TTC549 (cell line): Measurements from ENCODE around the gene MTMR2.
"Not testable (repeated sequence)": the region's sequence is repeated elsewhere in the genome, so short reads cannot be mapped to it uniquely, and the experiment has no call there.

Experiments
- FAIRE-seq: peaks from 2 replicates; lab custom pipeline; 2012; peaks lifted over from hg19 to GRCh38; lab: Jason Lieb, UNC

Gene MTMR2

DNA sequence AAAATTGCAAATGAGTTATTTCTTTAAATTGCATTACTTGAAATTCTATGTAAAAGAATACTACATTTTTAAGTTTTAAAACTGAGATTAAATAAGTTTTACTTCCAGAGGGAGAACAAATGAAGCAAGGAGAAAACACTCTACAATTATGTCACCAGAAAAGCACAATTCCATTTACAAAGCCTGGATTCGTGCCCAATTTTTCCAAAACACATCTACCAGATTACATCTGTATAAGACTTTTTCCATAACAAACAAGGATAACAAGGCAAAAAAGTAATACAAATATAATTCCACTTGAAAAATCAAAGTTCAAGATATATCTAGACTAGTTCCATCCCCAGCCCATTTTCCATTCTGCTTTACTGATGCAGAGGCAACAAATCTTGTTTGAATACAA, 40.5 kb downstream of the MTMR2 start:
- FAIRE-seq: no peak

DNA sequence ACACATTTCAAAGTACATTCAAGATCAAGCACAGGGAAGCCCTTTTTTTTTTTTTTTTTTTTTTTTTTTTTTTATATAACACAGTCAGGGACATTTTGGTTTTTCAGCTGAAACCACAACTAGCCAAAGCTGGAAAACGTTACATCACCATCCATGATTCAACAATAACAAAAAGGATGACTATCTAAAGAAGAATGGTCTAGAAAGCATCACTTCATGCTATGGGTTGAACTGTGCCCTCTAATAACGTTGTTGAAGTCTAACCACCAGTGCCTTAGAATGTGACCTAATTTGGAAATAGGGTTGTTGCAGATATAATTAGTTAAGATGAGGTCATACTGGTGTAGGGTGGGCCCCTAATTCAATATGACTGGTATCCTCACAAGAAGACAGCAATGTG, 46.6 kb downstream of the MTMR2 start:
- no peak for FAIRE-seq

DNA sequence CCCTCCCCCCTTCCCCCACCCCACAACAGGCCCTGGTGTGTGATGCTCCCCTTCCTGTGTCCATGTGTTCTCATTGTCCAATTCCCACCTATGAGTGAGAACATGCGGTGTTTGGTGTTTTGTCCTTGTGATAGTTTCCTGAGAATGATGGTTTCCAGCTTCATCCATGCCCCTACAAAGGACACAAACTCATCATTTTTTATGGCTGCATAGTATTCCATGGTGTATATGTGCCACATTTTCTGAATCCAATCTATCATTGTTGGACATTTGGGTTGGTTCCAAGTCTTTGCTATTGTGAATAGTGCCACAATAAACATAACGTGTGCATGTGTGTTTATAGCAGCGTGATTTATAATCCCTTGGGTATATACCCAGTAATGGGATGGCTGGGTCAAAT, 53.0 kb downstream of the MTMR2 start:
- FAIRE-seq: not testable (repeated sequence)

DNA sequence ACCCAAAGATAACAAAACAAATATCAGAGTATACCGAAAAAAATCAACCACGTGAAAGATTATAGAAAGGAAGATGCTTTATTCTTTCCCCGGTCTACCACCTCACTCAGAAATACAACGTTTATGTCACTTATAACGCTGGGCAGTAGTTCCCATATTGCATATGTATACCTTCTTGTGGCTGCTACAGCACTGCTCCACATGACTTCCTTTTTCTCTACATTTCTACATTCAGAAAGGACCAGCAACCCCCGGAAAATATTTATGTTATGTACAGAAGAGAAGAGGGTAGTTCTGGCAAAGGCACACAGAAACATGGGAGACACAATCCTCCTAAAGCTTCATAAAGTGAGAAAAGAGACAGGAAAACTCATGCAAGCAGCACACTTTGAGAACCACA, 56.8 kb downstream of the MTMR2 start:
- no peak for FAIRE-seq

- FAIRE-seq: no peak
These were observed 60.3 kb downstream of the MTMR2 start for GRCh38 chr11:95863486-95864140.

- FAIRE-seq: not testable (repeated sequence)
These were observed 63.9 kb downstream of the MTMR2 start for GRCh38 chr11:95860024-95860423.

DNA sequence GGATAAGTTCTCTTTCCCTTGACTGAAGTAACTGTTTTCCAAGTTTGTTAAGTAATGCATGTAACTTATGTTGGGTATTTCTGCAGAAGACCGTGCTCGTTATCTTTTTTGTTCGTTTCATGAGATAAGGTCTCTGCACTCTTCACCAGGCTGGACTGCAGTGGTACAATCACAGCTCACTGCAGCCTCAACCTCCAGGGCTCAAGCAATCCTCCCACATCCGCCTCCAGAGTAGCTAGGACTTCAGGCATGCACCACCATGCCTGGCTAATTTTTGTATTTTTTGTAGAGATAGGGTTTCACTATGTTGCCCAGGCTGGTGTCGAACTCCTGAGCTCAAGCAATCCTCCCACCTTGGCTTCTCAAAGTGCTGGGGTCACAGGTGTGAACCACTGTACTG, 69.5 kb downstream of the MTMR2 start:
- not testable (repeated sequence) for FAIRE-seq

GRCh38 chr11:95853862-95854261, 70.0 kb downstream of the MTMR2 start:
- FAIRE-seq: no peak

DNA sequence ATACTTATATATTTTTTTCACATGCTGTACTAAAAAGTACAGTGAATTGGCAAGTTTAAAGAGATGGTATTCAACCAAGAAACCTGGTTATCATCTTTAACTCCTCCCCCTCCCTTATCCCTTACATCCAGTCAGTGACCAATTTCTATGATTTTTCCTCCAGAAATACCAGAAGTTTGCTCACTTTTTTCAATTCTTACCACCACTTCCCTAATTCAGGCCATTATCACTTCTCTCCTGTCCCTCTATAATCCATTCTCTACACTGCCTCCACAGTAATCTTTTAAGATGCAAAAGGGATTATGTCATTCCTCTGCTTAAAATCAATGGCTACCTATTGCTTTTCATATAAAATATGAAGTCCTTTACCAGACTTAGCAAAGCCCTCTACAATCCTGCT, 70.8 kb downstream of the MTMR2 start:
- FAIRE-seq: no peak

GRCh38 chr11:95850137-95850536, 73.8 kb downstream of the MTMR2 start:
- FAIRE-seq: no peak

- FAIRE-seq: peak; percentile 66
These were observed 74.7 kb downstream of the MTMR2 start for GRCh38 chr11:95849087-95849825.

DNA sequence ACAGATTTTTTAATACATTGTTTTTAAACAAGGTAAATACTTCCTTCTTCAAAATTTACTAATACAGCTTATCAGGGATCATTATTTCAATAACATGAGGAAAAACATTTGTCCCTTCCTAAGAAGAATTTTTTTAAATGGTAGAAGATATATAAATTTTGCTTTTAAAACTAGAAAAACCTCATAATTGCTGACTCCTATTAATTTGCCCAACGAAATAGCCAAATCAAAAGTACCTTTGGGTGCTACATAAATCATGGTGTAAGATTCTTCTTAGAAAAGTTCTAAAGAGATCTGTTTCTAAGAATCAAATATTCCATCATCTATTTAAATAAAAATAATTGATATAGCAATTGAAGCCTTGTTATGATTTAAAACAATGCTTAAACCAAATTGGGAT, 78.7 kb downstream of the MTMR2 start:
- FAIRE-seq: no peak

DNA sequence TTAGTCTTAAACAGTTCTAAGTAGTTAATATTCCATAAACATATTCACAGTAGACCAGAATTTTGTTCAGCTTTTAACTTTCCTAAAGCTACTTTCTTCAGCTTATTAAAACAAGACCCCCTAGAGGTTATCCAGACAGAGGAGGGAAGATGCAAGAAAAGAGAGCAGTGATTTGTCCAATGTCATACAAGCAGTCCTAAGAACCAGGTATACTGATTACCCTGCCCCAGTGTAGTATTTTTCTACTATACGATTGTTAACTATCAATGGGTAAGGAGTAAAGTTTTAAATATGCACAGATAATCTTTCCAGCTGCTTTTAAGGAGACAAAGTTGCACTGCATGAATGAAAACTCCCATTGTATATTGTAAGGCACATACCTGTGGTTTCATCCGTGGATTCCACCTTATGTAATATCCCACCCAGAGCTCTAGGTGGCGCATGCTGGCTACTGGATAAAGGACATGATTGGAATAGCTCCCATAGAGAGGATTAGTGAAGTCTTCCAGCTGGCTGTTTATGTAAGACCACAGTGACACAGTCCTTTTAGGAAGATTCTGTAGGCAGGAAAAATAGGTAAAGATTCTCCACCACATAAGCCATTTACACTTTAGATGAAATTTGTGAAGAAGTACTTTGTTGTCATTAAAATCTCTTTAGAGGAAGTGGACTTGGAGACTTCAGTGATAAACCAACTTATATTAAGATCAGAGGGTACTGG, 88.0 kb downstream of the MTMR2 start:
- no peak for FAIRE-seq

- no peak for FAIRE-seq
These were observed 88.6 kb downstream of the MTMR2 start for GRCh38 chr11:95835351-95835750.

GRCh38 chr11:95833378-95833777, 90.5 kb downstream of the MTMR2 start:
- FAIRE-seq: no peak

- FAIRE-seq: no peak
These were observed 91.1 kb downstream of the MTMR2 start for GRCh38 chr11:95832763-95833162.

DNA sequence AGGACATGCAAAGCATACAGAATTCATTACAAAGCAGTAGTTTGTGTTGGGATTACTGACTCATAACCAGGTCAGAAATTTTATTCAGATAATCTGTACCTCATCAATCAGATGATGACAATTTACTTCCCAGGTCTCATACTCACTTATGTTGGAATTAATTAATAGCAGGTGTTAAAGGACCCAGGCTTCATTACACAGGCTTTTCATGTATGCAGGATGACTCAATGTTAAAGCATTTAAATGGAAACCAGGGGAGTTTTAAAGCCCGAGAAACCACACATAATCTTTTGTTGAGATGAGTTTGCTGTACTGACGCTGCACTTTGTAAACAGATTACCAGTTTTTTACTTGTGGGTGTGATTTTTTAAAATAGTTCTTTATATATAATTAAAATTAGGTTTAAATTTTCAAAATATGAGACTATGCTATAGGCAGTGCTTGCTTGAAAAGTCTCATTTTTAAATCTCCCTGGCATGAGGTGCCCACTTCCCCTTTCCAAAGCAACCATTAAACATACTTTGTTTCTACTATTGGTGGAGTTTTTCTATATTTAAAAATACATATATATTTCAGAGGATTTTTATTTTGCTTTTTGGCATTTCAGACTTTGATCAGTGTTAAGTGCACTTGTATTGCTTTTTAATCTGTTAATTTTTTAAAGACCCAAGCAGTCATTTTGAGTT, 92.6 kb downstream of the MTMR2 start:
- FAIRE-seq: no peak

- no peak for FAIRE-seq
These were observed 94.2 kb downstream of the MTMR2 start for GRCh38 chr11:95829580-95830259.

DNA sequence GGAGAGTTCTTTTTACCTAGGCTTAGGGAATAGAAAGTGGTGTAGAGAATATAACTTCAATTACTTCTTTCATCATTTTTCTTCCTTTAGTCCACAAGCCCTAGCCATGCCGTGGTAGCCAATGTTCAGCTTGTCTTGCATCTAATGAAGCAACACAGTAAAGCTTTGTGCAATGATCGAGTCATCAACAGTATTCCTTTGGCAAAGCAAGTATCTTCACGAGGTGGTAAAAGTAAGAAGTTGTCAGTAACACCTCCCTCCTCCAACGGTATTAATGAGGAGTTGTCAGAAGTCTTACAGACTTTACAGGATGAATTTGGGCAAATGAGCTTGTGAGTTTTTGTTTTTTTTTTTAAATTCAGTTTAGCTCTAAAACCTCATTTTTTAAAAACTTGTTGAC, 96.2 kb downstream of the MTMR2 start:
- FAIRE-seq: no peak

DNA sequence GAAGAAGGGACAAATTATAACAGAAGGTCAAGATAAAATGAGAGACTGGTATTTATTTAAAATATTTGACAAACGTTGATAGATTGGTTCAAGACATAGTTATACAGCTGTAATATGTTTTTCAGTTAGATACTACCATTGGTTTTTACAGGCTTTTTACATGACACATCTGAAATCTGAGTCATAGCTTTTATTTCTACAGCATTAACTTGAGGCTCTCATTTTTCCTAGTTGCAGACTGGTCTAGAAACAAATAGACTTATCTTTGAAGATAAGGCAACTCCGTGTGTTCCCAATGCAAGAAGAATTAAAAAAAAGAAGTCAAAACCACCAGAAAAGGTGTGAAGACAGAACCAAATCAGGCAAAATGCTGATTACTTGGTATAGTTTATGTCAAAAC, 102.3 kb downstream of the MTMR2 start:
- FAIRE-seq: no peak

- no peak for FAIRE-seq
These were observed 107.9 kb downstream of the MTMR2 start for GRCh38 chr11:95816037-95816436.

- not testable (repeated sequence) for FAIRE-seq
These were observed 112.9 kb downstream of the MTMR2 start for GRCh38 chr11:95811052-95811451.
